GM19468 (cell line): ENCODE results near the gene MOV10L1.
"Not testable (repeated sequence)": the region's sequence is repeated elsewhere in the genome, so short reads cannot be mapped to it uniquely, and the experiment has no call there.

ENCODE experiments used
- ATAC-seq: cut with Tn5 transposase; IDR thresholded peaks from one replicate; pipeline ENCODE4 v1.9.1; 2021; ENCODE audit warnings: mild to moderate bottlenecking, moderate library complexity, moderate number of reproducible peaks; ENCODE audit not compliant: unreplicated experiment; ENCODE audit errors: extremely low read depth

Gene MOV10L1

GRCh38 chr22:50076646-50077535 lies 12.9 kb upstream of the MOV10L1 start:
- ATAC-seq, result no peak

DNA sequence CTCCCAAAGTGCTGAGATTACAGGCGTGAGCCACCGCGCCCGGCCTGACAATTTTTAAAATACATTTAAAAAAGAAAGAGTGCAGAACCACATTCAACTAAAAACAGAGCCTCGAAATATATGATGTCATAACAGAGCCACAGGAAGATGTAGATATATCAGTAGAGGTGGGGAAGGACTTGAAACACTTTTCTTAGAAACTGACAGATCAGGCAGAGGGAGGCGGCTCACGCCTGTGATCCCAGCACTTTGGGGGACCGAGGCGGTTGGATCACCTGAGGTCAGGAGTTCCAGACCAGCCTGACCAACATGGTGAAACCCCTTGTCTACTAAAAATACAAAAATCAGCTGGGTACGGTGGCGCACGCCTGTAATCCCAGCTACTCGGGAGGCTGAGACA lies 11.6 kb upstream of the MOV10L1 start:
- no peak for ATAC-seq

- ATAC-seq, result no peak
These were observed 11.0 kb upstream of the MOV10L1 start for GRCh38 chr22:50078761-50079160.

DNA sequence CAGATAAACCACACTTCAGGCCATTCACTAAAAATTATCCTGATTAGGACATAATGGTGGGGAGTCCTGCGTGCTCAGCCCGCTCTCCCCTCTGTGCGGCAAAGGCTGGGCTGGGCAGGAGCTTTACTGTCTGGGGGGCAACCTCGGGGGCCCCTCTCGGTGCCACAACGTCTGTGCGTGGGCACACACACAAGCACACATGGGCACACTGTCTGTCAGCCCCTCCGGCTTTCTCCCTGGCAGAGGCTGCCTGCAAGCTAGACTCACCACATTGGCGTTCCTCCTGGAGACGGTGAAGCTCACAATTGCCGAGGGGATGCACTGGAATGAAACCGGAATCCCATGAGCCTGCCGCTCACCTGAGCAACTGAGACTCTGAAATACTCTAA lies 9.7 kb upstream of the MOV10L1 start:
- ATAC-seq, result no peak

GRCh38 chr22:50081426-50082196 lies 8.2 kb upstream of the MOV10L1 start:
- ATAC-seq, result no peak

GRCh38 chr22:50082197-50082715 lies 7.5 kb upstream of the MOV10L1 start:
- ATAC-seq, result no peak

- no peak for ATAC-seq
These were observed 6.8 kb upstream of the MOV10L1 start for GRCh38 chr22:50082961-50083461.

DNA sequence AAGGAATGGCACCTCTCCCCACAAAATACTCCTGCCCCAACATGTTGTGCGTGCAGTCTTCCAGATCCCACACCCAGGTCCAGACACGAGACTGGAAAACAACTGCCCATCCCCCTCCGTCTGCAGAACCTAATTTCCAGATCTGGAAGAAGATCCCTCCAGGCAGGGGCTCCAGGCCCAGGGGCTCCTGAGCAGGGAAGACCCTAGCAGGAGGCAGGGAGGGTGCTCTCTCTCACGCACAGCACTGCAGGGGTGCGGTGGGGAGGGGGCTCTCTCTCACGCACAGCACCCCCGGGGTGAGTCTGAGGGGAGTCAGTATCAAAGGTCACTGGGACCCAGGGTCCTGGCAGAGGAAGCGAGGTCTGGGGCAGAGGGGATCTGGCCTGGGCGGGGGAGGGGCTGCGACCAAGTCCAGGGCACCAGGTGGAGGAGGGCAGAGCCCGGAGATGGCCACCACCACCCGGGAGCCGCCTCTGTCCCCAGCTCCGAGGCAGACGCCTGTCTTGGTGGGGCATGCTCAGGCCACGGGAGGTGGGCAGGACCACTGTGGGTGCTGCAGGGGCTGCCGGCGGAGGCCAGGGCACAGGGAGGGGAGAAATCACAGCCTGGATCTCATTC lies 6.2 kb upstream of the MOV10L1 start:
- ATAC-seq, result no peak

GRCh38 chr22:50084080-50084477 lies 5.7 kb upstream of the MOV10L1 start:
- no peak for ATAC-seq

DNA sequence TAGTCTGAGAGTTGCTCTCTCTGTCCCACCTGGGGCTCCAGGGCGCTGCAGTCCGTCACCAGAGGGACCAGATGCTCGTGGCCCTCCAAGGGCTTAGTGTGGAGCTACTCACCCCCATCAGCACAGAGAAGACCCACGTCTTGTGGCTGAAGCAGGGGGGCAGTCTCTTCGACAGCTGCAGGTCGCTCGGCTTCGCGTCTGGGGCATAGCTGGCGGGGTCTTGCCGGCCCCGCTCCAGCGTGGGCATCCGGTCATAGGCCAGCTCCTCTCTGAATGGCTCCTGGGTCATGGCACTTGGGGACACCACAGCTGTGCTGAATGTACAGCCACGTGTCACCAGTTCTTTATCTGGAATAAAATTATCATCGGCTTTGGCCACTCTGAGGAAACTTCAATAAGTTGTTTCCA lies 5.2 kb upstream of the MOV10L1 start:
- ATAC-seq, result no peak

DNA sequence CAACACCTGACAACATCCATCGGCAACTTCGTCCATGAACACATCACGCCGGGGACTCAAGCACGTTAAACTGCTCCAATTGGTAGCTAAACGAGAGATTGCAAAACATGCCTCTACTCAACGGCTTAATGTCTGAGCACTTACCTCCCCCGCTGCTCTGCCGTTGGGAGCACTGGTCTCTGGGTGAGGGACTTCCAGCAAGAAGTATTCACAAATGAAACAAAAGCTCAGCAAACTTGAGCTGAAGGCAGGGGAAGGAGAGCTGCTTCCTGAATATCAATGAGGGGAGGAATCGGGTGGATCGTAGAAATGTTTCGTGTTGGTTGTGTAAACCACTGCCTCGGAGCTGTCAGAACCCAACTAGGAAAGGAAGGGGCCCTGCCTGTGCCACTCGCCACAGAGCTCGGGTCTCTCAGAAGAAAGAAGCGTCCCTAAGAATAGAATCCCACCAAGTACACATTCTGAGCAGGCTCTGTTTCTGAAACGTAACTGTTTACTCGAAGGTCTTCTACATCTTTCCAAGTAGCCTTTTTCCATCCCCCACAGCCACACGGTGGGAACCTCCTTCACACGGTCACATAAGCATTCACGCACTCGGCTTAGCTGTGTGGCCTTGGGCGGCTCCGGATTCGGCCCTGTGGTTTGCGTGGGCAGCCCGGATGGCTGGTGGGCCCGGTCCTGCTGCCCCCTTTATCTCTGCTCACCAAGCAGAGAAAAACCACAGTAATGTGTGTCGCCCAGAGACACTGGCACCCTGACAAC lies 4.4 kb upstream of the MOV10L1 start, which contains the start of gene MLC1:
MLC1 (minus strand) TSS at position 216 of the 762 bp plus-strand sequence. CDS start 524 bp downstream, outside the sequence.
- no peak for ATAC-seq

DNA sequence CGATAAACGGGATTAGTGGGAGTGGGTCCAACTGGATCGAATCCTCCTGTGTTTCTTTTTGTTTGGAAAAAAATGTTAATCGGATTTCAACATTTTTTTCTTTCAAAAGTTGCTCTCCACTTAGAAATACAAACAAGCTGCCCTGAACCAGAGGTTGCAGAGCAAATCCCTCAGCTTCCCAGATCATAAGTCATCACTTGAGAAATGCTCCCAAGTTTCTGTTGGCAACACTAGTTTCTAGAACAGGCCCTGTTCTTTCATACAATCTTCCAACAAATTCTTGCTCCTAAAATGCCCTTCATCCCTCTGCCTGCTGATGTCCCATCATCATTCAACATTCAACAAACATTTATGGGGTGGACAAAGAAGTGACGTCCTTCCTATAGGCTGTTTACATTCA lies 3.3 kb upstream of the MOV10L1 start:
- ATAC-seq, result no peak

DNA sequence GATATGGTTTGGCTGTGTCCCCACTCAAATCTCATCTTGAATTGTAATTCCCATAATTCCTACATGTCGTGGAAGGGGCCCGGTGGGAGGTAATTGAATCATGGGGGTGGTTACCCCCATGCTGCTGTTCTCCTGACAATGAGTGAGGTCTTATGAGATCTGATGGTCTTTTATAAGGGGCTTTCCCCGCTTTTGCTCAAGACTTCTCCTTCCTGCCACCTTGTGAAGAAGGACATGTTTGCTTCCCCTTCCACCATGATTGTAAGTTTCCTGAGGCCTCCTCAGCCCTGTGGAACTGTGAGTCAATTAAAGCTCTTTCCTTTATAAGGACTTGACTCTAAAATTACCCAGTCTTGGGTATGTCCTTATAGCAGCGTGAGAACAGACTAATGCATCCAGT lies 2.8 kb upstream of the MOV10L1 start:
- not testable (repeated sequence) for ATAC-seq

DNA sequence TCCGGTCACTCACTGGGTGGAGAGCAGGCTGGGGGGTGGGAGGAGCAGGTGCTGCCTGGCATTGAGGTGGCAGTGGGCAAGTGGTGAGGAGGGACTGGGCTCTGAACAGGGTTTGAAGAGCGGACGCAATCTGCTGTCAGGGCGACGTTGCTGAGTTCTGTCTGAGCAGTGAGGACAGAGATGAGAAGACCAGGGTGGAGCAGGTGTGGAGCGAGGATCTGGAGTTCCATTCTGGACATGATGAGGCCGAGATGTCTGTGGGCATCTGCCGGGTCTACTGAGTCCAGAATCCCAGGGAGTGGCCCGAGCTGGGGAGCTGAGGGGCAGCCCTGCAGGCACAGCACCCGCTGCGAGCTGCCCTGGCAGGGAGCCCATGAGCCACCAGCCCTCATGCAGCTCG lies 2.2 kb upstream of the MOV10L1 start:
- no peak for ATAC-seq

- no peak for ATAC-seq
These were observed 1.7 kb upstream of the MOV10L1 start for GRCh38 chr22:50088096-50088495.

DNA sequence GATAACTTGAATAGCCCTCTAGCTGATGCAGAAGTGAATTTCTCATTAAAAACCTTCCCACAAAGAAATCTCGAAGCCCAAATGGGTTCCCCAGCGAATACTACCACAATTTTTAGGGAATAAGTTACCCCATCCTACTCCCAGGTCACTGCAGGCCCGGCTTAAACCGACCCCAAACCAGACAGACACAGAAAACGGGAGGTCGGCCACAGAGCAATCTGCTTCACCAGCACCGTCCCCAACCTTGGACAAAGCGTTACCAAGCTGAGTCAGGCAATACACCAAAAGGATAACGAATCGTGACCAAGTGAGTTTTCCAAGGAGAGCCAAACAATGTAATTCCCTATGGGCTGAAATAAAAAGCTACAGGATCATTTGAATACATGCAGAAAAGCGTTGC lies 575 bp upstream of the MOV10L1 start:
- no peak for ATAC-seq

DNA sequence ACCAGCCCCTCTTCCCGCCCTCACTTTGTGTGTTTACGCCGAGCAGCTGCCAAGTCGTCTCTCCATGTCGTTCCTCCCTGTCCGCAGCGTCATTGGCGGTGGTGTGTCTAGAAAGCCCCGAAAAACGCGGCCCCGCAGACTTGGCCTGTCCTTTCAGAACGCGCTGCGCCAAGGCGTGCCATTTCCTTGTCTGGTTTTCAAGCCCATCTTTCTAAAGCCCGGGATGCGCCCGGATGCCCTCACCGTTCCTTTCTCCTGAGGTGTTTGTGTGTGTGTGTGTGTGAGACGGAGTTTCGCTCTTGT lies 557 bp downstream of the MOV10L1 start:
- ATAC-seq, result no peak

GRCh38 chr22:50091092-50091768 lies 1.4 kb downstream of the MOV10L1 start:
- no peak for ATAC-seq

DNA sequence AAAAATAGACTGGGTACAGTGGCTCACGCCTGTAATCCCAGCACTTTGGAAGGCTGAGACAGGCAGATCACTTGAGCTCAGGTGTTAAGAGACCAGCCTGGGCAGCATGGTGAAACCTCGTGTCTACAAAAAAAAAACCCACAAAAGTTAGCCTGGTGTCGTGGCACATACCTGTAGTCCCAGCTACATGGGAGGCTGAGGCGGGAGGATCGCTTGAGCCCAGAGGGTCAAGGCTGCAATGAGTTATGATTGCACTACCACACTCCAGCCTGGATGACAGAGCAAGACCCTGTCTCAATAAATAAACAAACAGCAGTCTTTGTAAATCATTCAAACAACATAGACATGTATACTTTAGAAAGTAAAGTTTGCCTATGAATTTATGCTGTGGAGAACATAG lies 2.5 kb downstream of the MOV10L1 start:
- no peak for ATAC-seq
